HepG2 (cell line): ENCODE data around the gene TBC1D7.

Experiments
- AKAP8 ChIP-seq: sonication (generic); formaldehyde crosslinking; IDR thresholded peaks from 2 replicates; pipeline ENCODE4 v1.5.1; 2020; ENCODE audit warnings: mild to moderate bottlenecking, missing genetic modification reagents
- EEA1 ChIP-seq: sonication (generic); formaldehyde crosslinking; IDR thresholded peaks from 2 replicates; pipeline ENCODE4 v1.5.1; 2020; ENCODE audit warnings: mild to moderate bottlenecking, missing genetic modification reagents, borderline replicate concordance
- KLF12 ChIP-seq: sonication (generic); formaldehyde crosslinking; IDR thresholded peaks from 2 replicates; pipeline ENCODE4 v1.4.0; 2020; ENCODE audit warnings: missing genetic modification reagents, borderline replicate concordance
- STAT5B ChIP-seq: sonication (generic); formaldehyde crosslinking; IDR thresholded peaks from 2 replicates; pipeline ENCODE4 v1.4.0; 2020; ENCODE audit warnings: missing genetic modification reagents
- TFE3 ChIP-seq: IDR thresholded peaks from 2 replicates; pipeline ENCODE4 v1.6.1; 2016
- ZKSCAN8 ChIP-seq: IDR thresholded peaks from 2 replicates; pipeline ENCODE4 v1.6.1; 2016; ENCODE audit warnings: borderline replicate concordance, missing genetic modification reagents, missing compliant biosample characterization
- ZNF331 ChIP-seq: sonication (generic); formaldehyde crosslinking; IDR thresholded peaks from 2 replicates; pipeline ENCODE4 v1.4.0; 2020; ENCODE audit warnings: missing genetic modification reagents

GRCh38 chr6:13262302-13263230 is 65.8 kb downstream of the TBC1D7 start:
- TF ChIP-seq TFE3 (CRISPR knock-in tag) (no peak), ZKSCAN8 (CRISPR knock-in tag) (no peak), STAT5B (CRISPR knock-in tag) (no peak), ZNF331 (CRISPR knock-in tag) (no peak), AKAP8 (CRISPR knock-in tag) (no peak), KLF12 (CRISPR knock-in tag) (no peak), EEA1 (CRISPR knock-in tag) (no peak)
